Right lung (tissue), 5 donors: ENCODE data around the gene FAXDC2. TPM values are rescaled to one million over a fixed set of nuclear protein-coding genes. Genes with fewer than 3 reads are reported as not detected.

Experiments
- DNase-seq, 2 donors: peaks; one replicate each; pipeline ENCODE4 v3.0.0-alpha.2; 2013
- polyA plus RNA-seq, 5 donors: library from polyadenylated mRNA; unstranded; fragments of 120-200 nt; gene quantifications; one replicate each; pipeline versions ENCODE4 v1.2.1 to v1.2.3, GENCODE V29; 2013; ENCODE audit warnings: inconsistent platforms in 1 of 5, low replicate concordance in 1 of 5; ENCODE audit not compliant: insufficient read length in 5 of 5, insufficient read depth in 1 of 5

FAXDC2 gene
- polyA plus RNA-seq, 5 donors, result 27.9 to 53.8 (median 36.9) TPM

DNA sequence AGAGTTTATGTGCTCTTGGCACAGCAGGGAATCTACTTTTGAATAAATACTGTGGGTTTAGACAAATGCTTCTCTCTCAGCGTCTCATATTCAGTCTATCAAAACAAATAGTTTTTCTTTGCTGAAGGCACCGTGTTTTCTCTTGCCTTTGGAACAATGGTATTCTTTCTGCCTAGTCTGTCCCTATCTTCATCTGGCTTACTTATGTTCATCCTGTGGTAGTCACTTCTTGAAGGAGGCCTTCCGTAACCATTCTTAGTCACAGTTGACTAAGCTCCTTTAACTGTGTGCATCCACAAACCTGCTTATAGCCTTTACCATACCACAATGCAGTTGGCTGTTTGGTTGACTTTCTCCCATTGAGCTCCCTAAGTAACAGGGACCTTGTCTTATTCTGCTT is 49.3 kb downstream of the FAXDC2 start:
- DNase-seq, result no peak

DNA sequence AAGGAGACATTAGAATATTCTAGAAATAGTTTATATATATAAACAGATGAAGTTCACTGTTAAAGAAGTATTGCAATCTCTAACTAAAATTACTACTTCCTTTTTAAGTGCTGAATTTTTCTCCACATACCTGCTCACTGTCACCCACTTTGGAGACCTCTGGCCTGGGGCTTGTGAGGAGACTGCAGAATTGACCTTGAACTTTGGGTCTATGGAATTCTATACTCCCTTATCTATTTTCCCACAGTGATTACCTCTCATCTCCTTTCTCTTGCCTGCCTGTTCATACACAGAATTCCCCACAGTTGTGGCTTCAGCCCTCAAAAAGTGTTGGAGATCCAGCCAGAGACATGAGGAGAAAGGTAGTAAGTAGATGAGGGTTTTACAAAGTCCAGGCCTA is 49.8 kb downstream of the FAXDC2 start:
- no peak for DNase-seq

GRCh38 chr5:154797762-154798161 is 52.6 kb downstream of the FAXDC2 start:
- DNase-seq, result no peak

DNA sequence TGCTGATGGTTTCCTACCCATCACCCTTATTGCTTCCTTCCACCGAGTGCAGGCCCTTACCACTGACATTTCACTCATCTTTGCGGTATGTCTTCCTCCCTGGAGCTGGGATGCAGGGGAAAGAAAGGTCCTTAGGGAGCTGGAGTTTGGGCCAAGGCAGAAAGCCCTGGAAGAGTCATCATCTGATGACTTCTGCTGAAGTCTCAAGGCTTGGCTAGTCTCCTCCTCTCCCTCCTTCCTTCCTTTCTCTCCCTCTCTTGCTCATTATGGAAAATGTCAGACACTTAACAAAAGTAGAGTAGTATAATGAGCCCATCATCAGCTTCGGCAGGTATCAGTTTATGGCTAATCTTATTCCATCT is 55.2 kb downstream of the FAXDC2 start:
- DNase-seq, result no peak

GRCh38 chr5:154794525-154795234 is 55.7 kb downstream of the FAXDC2 start:
- no peak for DNase-seq

DNA sequence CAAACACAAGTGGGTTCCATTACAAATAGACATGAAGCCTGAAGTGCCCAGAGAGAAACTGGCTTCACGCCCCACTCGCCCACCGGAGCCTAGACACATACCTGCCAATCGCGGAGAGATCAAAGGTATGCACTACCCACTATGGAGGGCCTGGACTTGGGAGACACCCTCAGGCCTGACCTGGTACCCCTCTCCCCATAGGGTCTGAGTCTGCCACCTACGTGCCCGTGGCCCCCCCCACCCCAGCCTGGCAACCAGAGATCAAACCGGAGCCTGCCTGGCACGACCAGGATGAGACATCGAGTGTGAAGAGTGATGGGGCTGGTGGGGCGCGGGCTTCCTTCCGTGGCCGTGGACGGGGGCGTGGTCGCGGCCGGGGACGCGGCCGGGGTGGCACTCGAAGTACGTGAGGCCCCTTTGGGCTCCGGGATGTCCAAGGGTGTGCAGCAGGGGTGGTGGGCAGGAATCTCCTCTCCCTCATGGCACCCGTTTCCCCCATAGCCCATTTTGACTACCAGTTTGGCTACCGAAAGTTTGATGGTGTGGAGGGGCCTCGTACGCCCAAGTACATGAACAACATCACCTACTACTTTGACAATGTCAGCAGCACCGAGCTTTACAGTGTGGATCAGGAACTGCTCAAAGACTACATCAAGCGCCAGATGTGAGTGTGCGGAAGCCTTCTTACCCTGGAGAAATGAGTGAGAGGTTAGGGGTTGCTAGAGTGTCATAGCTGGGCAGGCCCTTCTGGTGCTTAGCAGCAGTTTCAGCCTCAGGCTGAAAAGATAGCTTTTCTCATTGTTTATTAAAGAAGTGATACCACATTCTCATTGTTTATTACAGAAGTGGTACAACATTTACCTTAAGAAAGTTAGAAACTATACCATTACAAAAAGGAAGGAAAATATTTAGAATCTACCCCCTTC is 56.5 kb downstream of the FAXDC2 start:
- no peak for DNase-seq

- no peak for DNase-seq
Observed at GRCh38 chr5:154791535-154791934, 58.9 kb downstream of the FAXDC2 start.

- DNase-seq, result no peak
Observed at GRCh38 chr5:154788212-154788611, 62.2 kb downstream of the FAXDC2 start.

DNA sequence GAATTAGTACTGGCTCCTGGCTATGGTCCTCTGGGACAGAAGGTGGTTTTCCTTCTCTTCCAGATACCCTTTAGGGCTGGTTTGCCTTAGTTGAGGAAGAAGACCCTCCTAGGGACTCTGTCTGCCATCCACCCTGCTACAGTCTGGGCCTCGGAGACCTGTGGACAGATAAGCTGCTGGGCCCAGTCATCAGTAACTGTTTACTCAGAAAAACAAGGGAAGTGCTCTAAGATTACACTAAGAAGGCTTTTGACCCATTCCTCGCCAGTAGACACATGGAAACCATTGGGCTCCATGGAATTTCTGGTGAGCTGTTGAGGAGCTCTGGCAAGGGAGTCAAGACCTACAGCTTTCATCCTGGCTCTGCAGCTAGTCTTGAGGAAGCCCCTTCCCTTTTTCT is 64.0 kb downstream of the FAXDC2 start:
- DNase-seq, result no peak

GRCh38 chr5:154784856-154785255 is 65.5 kb downstream of the FAXDC2 start:
- DNase-seq, result no peak

GRCh38 chr5:154783774-154784460 is 66.5 kb downstream of the FAXDC2 start:
- no peak for DNase-seq

GRCh38 chr5:154782812-154783592 is 67.4 kb downstream of the FAXDC2 start:
- no peak for DNase-seq

DNA sequence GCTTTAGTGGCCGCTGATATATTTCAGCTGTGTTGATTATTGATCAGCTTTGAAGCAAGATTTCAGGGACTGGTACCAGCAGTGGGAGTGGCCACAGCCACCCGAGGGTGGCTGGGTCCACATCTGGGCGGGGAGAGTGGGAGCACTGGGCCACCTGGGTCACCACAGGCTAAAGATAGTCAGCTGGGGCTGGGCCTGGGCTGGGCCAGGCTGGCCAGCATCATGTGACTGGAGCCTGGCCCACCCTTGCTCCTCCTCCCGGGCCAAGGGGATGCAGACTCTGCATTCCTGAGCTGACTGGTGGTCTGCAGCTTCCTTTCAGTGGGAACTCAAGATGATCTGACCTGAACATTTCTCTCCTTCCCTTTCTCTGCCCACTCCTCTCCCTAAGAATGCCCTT is 68.1 kb downstream of the FAXDC2 start:
- no peak for DNase-seq

DNA sequence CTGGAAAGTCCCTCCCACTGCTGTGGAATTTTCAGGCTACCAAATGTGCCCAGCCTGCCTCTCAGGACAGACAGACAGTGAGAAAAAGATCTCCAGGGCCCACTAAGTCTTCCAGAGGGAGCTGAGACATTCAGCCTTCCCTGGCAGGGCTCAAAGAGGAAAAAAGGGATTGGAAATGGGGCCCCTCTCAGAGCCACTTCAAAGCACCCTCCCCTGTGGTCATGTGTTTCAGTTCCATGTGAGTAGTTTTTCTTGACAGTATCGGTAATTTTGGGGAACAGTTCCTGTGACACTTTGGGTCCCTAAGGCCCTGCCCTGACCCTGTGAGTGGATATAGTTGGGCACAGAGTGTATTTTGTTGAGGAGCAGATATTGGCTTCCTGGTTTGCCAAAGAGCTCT is 70.3 kb downstream of the FAXDC2 start:
- no peak for DNase-seq

GRCh38 chr5:154779105-154779504 is 71.3 kb downstream of the FAXDC2 start:
- no peak for DNase-seq

DNA sequence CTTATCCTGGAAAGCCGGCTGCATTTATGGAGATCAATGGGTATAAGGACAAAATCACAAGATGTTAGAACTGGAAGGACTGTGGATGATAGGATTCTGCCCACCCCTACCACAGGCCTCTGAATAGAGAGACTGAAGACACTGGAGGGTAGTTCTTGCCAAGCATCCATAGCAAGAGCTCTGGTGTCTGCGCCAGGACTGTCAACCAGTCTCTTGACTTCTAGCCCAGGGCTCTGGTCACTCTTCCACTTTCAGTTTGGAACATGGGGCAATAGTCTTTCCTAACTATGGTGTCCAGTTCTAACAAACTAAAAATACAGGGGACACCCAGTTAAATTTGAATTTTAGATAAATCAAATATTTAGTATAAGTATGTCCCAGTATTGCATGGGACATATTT is 71.9 kb downstream of the FAXDC2 start:
- DNase-seq, result no peak

- no peak for DNase-seq
Observed at GRCh38 chr5:154776167-154776566, 74.2 kb downstream of the FAXDC2 start.

GRCh38 chr5:154773326-154773725 is 77.1 kb downstream of the FAXDC2 start:
- DNase-seq, result no peak

- peak; percentile 54 to 72 for DNase-seq
Observed at GRCh38 chr5:154771383-154771901, 79.0 kb downstream of the FAXDC2 start.

DNA sequence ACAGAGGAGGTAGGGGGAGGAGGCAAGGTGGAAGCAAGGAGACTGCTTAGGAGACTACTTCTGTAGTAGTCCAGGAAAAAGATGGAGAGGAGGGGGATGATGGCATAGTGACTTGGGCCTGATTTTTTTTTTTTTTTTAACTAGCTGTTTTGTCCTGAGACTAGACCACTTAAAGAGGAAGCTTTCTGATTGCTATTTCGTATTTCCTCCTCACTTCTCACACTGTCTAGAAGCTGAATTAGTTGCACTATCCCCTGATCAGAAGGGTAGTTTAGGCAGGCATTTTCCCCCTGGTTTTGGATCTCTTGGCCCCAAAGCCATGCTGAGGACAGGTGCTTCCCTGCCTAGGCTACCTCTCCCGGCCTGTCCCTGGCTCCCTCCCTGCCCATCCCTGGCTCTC is 80.3 kb downstream of the FAXDC2 start:
- no peak for DNase-seq
